HG03045 (cell line): ENCODE results near the gene SPATA17.

Experiments used
- ATAC-seq: cut with Tn5 transposase; IDR thresholded peaks from one replicate; pipeline ENCODE4 v1.9.1; 2021; ENCODE audit warnings: mild to moderate bottlenecking, moderate library complexity; ENCODE audit not compliant: unreplicated experiment

Gene SPATA17

GRCh38 chr1:217846733-217847132, 215.6 kb downstream of the SPATA17 start:
- ATAC-seq, result no peak

- ATAC-seq, result no peak
Observed at GRCh38 chr1:217847643-217848042, 216.5 kb downstream of the SPATA17 start.

- no peak for ATAC-seq
Observed at GRCh38 chr1:217856342-217857034, 225.3 kb downstream of the SPATA17 start.

DNA sequence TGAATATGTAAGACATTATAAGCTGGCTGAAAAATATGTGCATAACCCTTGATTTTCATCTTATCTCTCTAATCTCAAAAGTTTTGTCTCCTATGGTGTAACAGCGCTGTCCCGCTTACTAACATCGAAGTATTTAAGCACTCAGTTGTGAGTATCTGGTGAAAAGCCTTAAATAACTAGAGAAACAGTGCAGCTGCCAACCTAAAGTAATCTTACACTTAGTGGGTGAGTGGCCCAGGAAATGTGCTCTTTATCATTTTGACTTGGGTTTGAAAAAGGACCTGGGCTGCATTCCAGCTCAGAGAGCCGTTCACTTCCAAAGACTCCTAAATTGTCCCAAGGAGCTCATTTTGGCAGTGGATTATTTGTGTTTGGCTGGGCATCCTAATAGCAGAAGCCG, 225.9 kb downstream of the SPATA17 start:
- no peak for ATAC-seq

DNA sequence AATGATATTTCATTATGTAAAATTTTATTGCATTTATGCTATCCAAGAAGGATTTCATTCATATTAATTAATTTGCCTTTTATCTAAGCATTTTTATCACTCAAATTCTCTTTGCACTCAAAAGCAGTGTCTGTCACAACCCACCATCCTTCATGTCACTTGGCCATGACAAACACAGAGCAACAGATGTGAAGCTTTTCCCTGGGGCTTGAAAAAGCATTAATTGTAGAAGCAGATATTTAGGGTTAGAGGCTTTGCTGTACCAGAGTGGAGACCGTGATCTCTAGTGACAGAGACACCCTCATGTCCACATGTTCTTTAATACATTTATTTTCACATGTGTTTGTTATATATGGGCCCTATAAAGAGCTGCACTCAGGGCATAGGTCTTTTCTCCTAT, 230.5 kb downstream of the SPATA17 start:
- no peak for ATAC-seq

DNA sequence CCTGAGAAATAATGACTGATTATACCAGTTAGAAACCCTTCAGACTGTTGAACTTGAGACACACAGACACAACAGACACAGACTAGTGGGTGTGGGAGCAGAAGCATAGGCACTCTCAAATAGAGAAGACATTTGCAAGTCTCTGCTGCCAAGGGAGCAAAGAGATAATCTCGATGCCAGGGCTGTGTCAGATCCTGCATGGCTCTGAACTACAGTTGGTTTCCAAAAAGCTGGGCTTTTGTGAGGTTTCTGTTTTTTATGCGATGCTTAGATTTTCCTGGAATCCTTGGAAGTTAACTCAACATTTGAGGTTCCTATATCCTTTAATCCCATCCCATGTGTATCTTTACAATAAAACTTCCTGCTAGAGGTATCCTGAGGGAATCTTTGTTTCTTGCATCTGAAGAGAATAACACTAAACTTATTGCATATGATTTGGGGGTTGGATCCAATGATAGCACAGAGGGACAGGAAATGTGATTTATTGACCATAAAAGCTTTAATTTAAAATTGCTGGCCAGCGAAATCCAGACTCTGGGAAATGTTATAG, 236.4 kb downstream of the SPATA17 start:
- ATAC-seq, result no peak

- no peak for ATAC-seq
Observed at GRCh38 chr1:217871955-217872354, 240.8 kb downstream of the SPATA17 start.

- ATAC-seq, result no peak
Observed at GRCh38 chr1:217875229-217875628, 244.1 kb downstream of the SPATA17 start.

DNA sequence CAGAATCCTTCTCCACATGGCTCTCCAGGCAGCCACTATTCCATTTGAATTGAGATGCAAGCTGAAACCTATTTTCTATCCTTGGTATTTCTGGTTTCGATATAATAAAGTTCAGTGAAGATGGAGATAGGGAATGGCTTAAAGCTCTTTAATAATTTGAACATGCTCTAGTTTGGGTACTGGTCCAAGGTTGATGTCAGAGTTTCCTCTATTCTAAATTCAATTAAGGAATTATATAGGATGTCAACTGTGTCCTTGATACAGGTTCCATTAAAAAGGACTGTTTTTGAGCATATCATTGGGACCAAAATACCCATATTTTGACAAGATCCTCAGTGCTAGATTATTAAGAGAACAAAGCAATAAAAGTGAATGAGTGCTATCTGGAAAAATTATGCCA, 245.3 kb downstream of the SPATA17 start:
- ATAC-seq, result no peak

DNA sequence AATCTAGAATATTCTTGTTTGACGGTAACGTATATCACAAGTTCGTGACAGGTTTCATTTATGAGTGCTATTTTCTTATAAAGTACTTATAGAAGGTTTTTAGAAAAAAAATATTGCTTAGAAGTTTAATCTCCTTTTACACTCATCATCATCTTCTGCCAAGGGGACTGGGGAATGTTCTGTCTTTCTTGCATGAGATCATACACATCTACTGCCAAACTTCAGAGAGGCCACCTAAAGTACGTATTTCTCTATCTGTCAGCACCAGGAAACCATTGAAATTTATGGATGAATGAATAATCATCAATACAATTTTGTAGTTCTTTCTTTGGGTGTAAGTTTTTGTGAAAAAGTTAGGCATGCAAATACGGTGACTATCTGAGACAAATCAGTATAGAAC, 245.8 kb downstream of the SPATA17 start:
- no peak for ATAC-seq

DNA sequence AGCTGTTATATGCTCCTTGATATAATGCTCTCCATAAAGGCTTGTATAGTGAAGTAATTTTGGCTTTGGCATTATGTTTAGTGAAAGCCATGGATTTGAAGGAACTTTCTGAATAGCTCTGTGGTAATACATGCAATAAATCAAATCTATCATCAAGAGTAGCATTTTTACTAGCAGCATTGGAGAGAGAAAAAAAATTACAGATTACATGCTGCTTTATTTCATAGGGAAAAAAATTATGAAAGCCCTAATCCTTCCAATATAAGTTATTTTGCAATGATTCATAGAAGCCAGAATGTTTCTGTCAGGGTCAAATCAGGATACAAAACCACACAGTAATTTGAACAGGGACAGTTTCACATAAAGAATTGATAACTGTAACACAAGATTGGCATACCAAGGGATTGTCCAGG, 250.0 kb downstream of the SPATA17 start:
- no peak for ATAC-seq

- no peak for ATAC-seq
Observed at GRCh38 chr1:217881607-217882332, 250.6 kb downstream of the SPATA17 start.

GRCh38 chr1:217885181-217885580, 254.0 kb downstream of the SPATA17 start:
- no peak for ATAC-seq

DNA sequence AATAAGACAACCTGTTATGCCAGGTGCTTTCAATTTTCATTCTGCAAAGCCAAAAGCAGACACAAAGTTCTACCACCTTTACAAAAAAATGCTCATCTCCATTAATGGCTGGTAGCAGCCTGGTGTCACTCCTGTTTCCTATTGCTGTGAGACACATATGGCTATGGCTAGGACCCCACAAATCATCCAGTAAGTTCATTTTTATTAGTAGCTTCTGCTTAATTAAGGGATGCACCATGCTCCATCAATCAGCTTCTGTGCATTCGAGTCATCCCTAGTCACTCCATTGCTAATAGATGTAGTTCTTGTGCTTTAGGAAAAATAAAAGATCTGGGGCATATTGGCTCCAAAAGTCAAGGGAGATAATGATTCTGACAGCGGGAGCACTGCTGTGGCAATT, 257.2 kb downstream of the SPATA17 start:
- ATAC-seq, result no peak

GRCh38 chr1:217889401-217889800, 258.3 kb downstream of the SPATA17 start:
- ATAC-seq, result no peak

- no peak for ATAC-seq
Observed at GRCh38 chr1:217891966-217892365, 260.8 kb downstream of the SPATA17 start.

DNA sequence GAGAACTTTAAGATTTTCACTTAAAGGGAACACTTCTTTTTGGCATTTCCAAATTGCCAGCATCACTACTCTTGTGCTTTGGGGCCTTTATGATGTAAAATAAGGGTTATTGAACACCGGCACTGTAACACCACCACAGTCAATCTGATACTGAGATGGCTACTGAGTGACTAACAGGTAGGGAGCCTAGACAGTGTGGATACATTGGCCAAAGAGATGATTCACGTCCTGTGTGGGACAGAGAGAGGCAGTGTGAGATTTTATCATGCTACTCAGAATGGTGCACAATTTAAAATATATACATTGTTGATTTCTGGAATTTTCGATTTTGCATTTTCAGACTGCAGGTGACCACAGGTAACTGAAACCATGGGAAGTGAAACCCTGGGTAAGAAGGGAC, 261.6 kb downstream of the SPATA17 start:
- no peak for ATAC-seq

DNA sequence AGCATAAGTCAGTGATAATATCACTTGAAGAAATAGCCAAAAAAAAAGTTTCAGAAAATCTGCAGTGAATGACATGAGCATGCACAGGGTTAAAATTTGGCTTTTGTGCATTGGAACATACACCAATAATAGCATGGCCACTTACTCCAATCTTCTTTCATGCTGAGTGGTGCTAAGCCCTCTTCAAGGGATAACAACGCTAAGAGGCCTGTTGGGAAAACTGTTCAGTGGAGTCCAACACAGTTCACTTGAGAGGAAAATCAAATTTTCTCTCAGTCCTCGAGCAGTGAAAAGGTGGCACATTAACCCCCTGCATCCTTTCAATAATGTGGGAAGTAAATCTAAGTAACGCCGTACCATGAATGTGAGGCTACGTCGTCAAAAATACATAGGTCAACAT, 264.7 kb downstream of the SPATA17 start:
- ATAC-seq, result no peak

DNA sequence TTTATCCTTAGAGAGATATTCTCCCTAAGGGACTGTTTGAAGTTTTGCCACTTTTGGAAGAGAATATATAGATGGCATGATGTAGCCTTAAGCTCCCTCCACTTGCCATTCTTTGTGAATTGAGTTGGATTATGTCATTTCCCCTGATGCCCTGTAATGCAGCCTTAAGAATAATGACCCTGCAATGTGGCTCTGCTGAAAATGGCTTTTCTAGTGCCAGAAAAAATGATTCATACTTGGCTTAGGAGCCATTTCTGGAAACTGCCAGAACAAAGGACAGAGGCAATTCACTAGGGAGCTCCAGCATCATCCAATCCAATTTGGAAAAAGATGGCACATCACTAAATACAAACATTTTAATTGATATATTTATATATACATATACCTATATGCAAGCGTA, 265.3 kb downstream of the SPATA17 start:
- ATAC-seq, result no peak

DNA sequence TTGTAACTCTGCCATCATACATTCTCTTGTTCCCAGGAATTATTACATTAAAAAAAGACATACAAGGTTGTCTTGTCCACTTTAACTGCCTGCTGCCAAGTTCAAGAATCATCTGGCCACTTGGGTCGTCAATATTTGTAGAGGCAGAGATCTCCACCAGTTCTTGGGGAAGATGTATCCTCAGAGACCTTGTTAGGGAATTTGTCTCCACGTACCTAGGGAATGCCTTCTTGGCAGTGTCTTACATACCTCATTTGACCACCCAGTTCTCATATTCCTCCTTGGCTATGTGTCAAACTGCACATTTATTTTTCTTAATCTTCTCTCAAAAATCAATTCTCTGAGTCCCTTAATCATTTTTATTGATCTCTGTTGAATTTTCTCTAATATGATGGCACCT, 266.0 kb downstream of the SPATA17 start:
- ATAC-seq, result no peak

DNA sequence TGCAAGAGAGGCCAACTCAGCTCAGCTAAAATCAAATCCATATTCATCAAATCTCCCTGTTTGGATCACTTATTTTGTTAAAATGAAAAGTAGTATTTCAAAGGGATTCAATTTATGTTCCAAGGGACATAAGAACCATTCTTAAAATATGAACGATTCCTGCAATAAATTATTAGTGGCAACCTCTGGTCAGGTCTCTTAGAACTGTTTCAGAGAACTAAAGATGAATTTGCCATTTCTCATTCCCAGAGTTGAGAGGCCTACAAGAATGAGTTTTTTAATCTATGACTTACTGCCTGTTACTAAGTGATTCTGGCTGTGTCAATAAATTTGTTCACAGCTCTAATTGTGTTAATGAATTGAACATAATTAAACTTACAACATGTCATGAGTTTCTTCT, 268.5 kb downstream of the SPATA17 start:
- no peak for ATAC-seq

- ATAC-seq, result no peak
Observed at GRCh38 chr1:217907504-217907903, 276.4 kb downstream of the SPATA17 start.
